Measurements from ENCODE around the gene CNTNAP4.

Gene CNTNAP4

GRCh38 chr16:76280421-76281215, 3.4 kb downstream of the CNTNAP4 start:
- Mint-ChIP-seq H3K27ac (no peak overlapping the region), H3K4me1 (peaks cover 2% of the 10 kb centered on the region), H3K36me3 (no peaks in the 10 kb centered on the region), H3K27me3 (peaks cover 1% of the 10 kb centered on the region), H3K4me3 (no peak overlapping the region), H3K9me3 (no peaks in the 10 kb centered on the region)
- ATAC-seq (ENCODE audit: low read depth) (no peak), DNase-seq (ENCODE audit: low spot score in 2 of 2) (no peak)

GRCh38 chr16:76287466-76287865, 10.3 kb downstream of the CNTNAP4 start:
- H3K27ac Mint-ChIP-seq: no peak overlapping the region
- no peak for DNase-seq (ENCODE audit: low spot score in 2 of 2)
- ATAC-seq (ENCODE audit: low read depth): no peak
- H3K27me3 Mint-ChIP-seq: no peaks in the 10 kb centered on the region
- peaks cover 4% of the 10 kb centered on the region for H3K9me3 Mint-ChIP-seq
- H3K4me1 Mint-ChIP-seq: no peaks in the 10 kb centered on the region
- H3K36me3 Mint-ChIP-seq: no peaks in the 10 kb centered on the region
- H3K4me3 Mint-ChIP-seq: no peak overlapping the region

- Mint-ChIP-seq H3K36me3 (no peaks in the 10 kb centered on the region), H3K4me3 (no peak overlapping the region), H3K27me3 (peaks cover 2% of the 10 kb centered on the region), H3K4me1 (no peaks in the 10 kb centered on the region), H3K27ac (no peak overlapping the region), H3K9me3 (peaks cover 4% of the 10 kb centered on the region)
- no peak for DNase-seq (ENCODE audit: low spot score in 2 of 2)
- ATAC-seq (ENCODE audit: low read depth): no peak
Observed at GRCh38 chr16:76292218-76292617, 15.0 kb downstream of the CNTNAP4 start.

- Mint-ChIP-seq H3K27me3 (peaks cover 2% of the 10 kb centered on the region), H3K36me3 (no peaks in the 10 kb centered on the region), H3K4me1 (no peaks in the 10 kb centered on the region), H3K9me3 (peaks cover 3% of the 10 kb centered on the region), H3K27ac (no peak overlapping the region), H3K4me3 (no peak overlapping the region)
- DNase-seq (ENCODE audit: low spot score in 2 of 2) (no peak), ATAC-seq (ENCODE audit: low read depth) (no peak)
Observed at GRCh38 chr16:76293980-76294379, 16.8 kb downstream of the CNTNAP4 start.

- ATAC-seq (ENCODE audit: low read depth): no peak
- H3K27ac Mint-ChIP-seq: no peak overlapping the region
- H3K27me3 Mint-ChIP-seq: peaks cover 2% of the 10 kb centered on the region
- H3K4me1 Mint-ChIP-seq: no peaks in the 10 kb centered on the region
- peaks cover 3% of the 10 kb centered on the region for H3K9me3 Mint-ChIP-seq
- no peak for DNase-seq (ENCODE audit: low spot score in 2 of 2)
- no peak overlapping the region for H3K4me3 Mint-ChIP-seq
- no peaks in the 10 kb centered on the region for H3K36me3 Mint-ChIP-seq
Observed at GRCh38 chr16:76294396-76295214, 17.4 kb downstream of the CNTNAP4 start.

GRCh38 chr16:76297941-76298340, 20.7 kb downstream of the CNTNAP4 start:
- H3K36me3 Mint-ChIP-seq: no peaks in the 10 kb centered on the region
- no peaks in the 10 kb centered on the region for H3K4me1 Mint-ChIP-seq
- no peak for DNase-seq (ENCODE audit: low spot score in 2 of 2)
- no peak for ATAC-seq (ENCODE audit: low read depth)
- no peak overlapping the region for H3K4me3 Mint-ChIP-seq
- no peak overlapping the region for H3K27ac Mint-ChIP-seq
- peaks cover 2% of the 10 kb centered on the region for H3K27me3 Mint-ChIP-seq
- peaks cover 2% of the 10 kb centered on the region for H3K9me3 Mint-ChIP-seq

GRCh38 chr16:76303637-76304314, 26.6 kb downstream of the CNTNAP4 start:
- H3K27ac Mint-ChIP-seq: no peak overlapping the region
- H3K36me3 Mint-ChIP-seq: no peaks in the 10 kb centered on the region
- no peak overlapping the region for H3K4me3 Mint-ChIP-seq
- DNase-seq (ENCODE audit: low spot score in 2 of 2) (no peak), ATAC-seq (ENCODE audit: low read depth) (no peak)
- H3K4me1 Mint-ChIP-seq: no peaks in the 10 kb centered on the region
- no peaks in the 10 kb centered on the region for H3K9me3 Mint-ChIP-seq
- no peaks in the 10 kb centered on the region for H3K27me3 Mint-ChIP-seq

- ATAC-seq (ENCODE audit: low read depth) (no peak), DNase-seq (ENCODE audit: low spot score in 2 of 2) (no peak)
- no peak overlapping the region for H3K4me3 Mint-ChIP-seq
- H3K27me3 Mint-ChIP-seq: no peaks in the 10 kb centered on the region
- H3K36me3 Mint-ChIP-seq: no peaks in the 10 kb centered on the region
- H3K27ac Mint-ChIP-seq: no peak overlapping the region
- H3K9me3 Mint-ChIP-seq: peaks cover 3% of the 10 kb centered on the region
- H3K4me1 Mint-ChIP-seq: no peaks in the 10 kb centered on the region
Observed at GRCh38 chr16:76309639-76310335, 32.6 kb downstream of the CNTNAP4 start.

- no peaks in the 10 kb centered on the region for H3K4me1 Mint-ChIP-seq
- H3K36me3 Mint-ChIP-seq: no peaks in the 10 kb centered on the region
- H3K9me3 Mint-ChIP-seq: peaks cover 3% of the 10 kb centered on the region
- DNase-seq (ENCODE audit: low spot score in 2 of 2): no peak
- H3K4me3 Mint-ChIP-seq: no peak overlapping the region
- no peak for ATAC-seq (ENCODE audit: low read depth)
- H3K27me3 Mint-ChIP-seq: no peaks in the 10 kb centered on the region
- H3K27ac Mint-ChIP-seq: no peak overlapping the region
Observed at GRCh38 chr16:76311260-76311659, 34.1 kb downstream of the CNTNAP4 start.

- Mint-ChIP-seq H3K36me3 (no peaks in the 10 kb centered on the region), H3K9me3 (no peaks in the 10 kb centered on the region), H3K27ac (no peak overlapping the region), H3K4me1 (no peaks in the 10 kb centered on the region), H3K4me3 (no peak overlapping the region), H3K27me3 (no peaks in the 10 kb centered on the region)
- ATAC-seq (ENCODE audit: low read depth) (no peak), DNase-seq (ENCODE audit: low spot score in 2 of 2) (no peak)
Observed at GRCh38 chr16:76318565-76318964, 41.4 kb downstream of the CNTNAP4 start.

GRCh38 chr16:76329106-76329505, 51.9 kb downstream of the CNTNAP4 start:
- H3K27ac Mint-ChIP-seq: no peak overlapping the region
- no peak for ATAC-seq (ENCODE audit: low read depth)
- no peak overlapping the region for H3K4me3 Mint-ChIP-seq
- no peaks in the 10 kb centered on the region for H3K27me3 Mint-ChIP-seq
- H3K36me3 Mint-ChIP-seq: no peaks in the 10 kb centered on the region
- H3K9me3 Mint-ChIP-seq: peaks cover 4% of the 10 kb centered on the region
- no peaks in the 10 kb centered on the region for H3K4me1 Mint-ChIP-seq
- no peak for DNase-seq (ENCODE audit: low spot score in 2 of 2)

GRCh38 chr16:76335180-76335974, 58.2 kb downstream of the CNTNAP4 start:
- peaks cover 6% of the 10 kb centered on the region for H3K9me3 Mint-ChIP-seq
- no peak overlapping the region for H3K4me3 Mint-ChIP-seq
- no peak for ATAC-seq (ENCODE audit: low read depth)
- peaks cover 3% of the 10 kb centered on the region for H3K27me3 Mint-ChIP-seq
- no peaks in the 10 kb centered on the region for H3K36me3 Mint-ChIP-seq
- no peak for DNase-seq (ENCODE audit: low spot score in 2 of 2)
- H3K27ac Mint-ChIP-seq: no peak overlapping the region
- no peaks in the 10 kb centered on the region for H3K4me1 Mint-ChIP-seq

GRCh38 chr16:76336112-76336511, 58.9 kb downstream of the CNTNAP4 start:
- H3K36me3 Mint-ChIP-seq: no peaks in the 10 kb centered on the region
- no peak overlapping the region for H3K27ac Mint-ChIP-seq
- ATAC-seq (ENCODE audit: low read depth) (no peak), DNase-seq (ENCODE audit: low spot score in 2 of 2) (no peak)
- H3K9me3 Mint-ChIP-seq: peaks cover 6% of the 10 kb centered on the region
- no peaks in the 10 kb centered on the region for H3K4me1 Mint-ChIP-seq
- H3K27me3 Mint-ChIP-seq: peaks cover 3% of the 10 kb centered on the region
- no peak overlapping the region for H3K4me3 Mint-ChIP-seq
